NCI-H2107 (cell line): ENCODE data around the gene KLHL25.
"Not testable (repeated sequence)": the region's sequence is repeated elsewhere in the genome, so short reads cannot be mapped to it uniquely, and the experiment has no call there.

Experiments used
- DNase-seq: peaks from one replicate; lab custom pipeline; 2025; lab: John Stamatoyannopoulos, UW

Gene KLHL25, protein sequence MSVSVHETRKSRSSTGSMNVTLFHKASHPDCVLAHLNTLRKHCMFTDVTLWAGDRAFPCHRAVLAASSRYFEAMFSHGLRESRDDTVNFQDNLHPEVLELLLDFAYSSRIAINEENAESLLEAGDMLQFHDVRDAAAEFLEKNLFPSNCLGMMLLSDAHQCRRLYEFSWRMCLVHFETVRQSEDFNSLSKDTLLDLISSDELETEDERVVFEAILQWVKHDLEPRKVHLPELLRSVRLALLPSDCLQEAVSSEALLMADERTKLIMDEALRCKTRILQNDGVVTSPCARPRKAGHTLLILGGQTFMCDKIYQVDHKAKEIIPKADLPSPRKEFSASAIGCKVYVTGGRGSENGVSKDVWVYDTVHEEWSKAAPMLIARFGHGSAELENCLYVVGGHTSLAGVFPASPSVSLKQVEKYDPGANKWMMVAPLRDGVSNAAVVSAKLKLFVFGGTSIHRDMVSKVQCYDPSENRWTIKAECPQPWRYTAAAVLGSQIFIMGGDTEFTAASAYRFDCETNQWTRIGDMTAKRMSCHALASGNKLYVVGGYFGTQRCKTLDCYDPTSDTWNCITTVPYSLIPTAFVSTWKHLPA

DNA sequence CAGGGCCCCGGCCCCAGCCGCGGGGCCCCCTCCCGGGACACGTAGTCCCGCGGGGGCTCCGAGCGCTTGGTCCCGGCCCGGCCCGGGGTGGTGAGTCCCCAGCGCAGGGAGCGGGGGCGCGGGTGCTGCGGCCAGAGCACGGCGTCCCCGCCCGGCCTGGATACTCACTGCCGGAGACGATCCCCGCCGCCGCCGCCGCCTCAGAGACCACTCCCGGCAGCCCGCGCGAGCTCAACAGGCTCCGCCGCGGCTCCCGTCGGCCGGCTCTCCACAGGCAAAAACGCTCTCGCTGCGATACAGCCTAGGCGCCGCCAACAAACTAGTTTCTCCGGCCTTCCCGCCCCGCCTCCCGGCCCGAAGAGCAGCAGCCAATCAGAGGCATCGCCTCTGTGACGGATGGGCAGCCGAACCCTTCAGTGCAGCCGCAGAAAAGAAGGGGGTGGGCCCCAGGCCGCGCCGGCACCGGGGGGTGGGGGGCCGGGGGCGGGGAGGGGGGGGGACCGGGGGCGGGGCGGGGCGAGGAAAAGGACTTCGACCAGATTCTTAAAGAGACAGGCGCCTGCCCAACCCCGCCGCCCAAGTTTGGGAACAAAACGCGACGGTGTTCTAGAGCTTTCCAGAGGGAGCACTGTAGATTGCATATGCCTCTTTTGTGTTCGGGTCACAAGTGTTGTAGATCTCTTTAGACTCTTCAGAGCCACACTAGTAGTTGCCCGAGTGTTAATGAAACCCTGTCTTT is at the start of gene KLHL25:
TSS of gene KLHL25 (minus strand) at position 328 of the 739 bp plus-strand sequence. CDS start 25,115 bp downstream, outside the sequence.
- peak; percentile 70 for DNase-seq

DNA sequence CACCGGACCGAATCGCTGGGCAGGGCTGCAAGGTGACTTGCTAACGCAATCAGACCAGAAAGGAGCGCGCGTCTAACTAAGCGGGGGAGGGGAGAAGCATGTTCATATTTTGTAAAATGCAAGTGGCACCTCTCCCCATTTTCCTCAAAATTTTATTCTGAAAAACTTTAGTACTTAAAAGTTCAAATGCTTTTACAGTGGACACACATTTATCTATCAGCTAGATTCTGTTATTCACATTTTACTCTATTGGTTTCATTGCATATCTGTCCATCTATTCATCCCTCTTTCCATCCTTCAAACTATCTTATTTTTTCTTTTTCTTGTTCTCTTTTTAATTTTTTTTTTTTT is 46.1 kb upstream of the KLHL25 start:
- DNase-seq, result no peak

DNA sequence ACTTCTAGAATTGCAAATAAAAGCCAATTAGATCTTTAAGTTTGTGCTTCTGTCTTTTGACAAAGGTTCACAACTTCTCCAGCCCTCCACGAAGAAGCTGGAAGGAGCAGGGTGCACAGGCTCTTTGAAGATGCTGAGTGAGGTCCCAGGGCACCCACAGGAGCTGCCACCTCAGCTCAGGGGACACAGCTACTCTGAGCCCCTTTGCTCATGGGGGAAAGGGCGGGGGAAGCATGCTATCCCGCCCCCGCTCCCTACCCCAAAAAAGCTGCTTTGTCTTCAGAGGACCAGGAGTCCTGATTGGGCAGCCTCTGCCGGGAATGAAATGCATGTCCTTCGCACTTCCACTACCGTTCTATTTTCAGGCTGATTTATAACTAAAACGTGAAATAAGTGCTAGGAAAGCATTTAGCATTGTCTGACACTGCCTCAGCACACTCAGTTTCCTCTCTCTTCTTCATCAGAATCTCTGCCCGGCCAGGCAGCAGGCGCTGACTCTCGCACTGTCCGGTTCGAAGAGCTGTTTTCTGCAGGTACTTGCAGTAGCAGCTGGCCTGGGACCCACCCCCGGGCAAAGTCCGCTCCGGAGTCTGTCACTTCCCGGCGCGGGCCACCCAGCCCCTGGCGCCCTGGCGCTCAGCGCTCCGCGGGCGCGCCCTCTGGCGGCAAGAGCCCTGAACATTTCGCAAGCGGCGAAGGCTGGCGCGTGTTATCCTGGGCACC is 45.5 kb upstream of the KLHL25 start:
- DNase-seq, result peak; percentile 32

DNA sequence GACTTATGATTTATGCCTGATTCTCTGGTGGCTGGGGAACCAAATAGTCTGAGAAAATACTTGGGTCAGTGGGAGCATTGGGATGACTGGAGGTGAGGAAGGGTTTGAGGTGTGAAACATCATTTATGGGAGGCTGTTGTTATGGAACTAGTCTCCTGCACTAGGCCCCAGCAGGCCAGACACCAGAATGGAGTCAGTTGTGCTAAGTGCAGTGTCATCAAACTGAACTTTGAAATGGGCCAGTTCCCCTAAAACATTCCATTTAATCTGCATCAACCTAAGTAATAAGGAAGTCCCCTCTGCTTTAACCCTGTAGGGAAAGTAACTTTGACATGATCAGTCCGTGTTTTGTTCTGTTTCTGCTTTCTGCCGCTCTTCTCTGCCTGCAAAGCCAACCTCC is 44.9 kb upstream of the KLHL25 start:
- no peak for DNase-seq

DNA sequence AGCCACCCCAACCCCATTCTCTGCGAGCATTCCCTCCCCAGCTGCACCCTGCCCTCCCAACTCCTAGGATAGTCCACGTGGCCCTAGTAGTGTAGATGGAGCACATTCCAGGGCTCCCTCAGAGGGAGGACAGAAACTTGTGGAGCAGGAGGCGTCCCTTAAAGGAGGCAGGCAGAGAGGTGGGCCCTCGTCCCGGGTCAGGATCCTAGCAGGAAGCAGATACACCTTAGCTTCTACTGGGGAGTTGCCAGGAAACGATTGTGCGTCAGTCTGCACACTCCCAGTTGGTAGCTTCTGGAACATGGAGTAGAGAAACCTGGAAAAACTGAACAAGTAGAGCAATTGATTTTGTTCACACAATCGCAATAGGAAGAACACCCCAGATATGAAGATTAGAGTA is 43.9 kb upstream of the KLHL25 start:
- DNase-seq, result no peak

DNA sequence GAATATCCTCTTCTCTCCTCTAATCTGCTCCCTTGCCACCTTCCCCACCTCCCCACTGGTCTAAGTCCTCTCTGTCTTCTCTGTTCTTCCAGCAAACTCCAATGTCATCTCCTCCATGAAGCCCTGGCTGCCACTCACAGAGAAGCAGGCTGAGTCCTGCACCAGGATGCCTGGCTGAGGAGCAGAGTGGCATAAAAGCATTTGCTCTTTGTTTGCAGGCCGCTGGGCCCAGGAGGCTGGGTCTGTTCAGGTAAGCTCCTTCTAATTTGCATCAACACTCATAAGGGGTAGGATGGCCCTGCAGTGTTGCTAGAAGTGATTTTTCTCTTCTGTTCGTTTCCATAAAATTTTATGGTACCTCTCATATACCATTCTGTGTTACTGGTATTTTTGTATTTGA is 43.2 kb upstream of the KLHL25 start:
- DNase-seq, result no peak

DNA sequence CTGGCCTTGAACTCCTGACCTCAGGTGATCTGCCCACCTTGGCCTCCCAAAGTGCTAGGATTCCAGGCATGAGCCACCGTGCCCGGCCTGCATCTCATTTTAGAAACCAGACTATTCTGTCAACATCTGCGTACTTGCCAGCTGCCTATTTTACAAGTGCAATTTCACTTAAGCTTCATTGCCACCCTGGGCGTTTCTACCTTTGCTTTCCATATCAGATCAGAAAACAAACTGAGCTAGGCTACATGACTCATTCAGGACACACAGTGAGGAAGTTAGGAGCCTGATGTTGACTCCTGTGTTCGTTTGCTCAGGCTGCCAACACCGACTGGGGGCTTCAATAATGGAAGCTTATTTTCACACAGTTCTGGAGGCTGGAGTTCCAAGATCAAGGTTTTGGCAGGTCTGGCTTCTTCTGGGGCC is 42.3 kb upstream of the KLHL25 start:
- no peak for DNase-seq

DNA sequence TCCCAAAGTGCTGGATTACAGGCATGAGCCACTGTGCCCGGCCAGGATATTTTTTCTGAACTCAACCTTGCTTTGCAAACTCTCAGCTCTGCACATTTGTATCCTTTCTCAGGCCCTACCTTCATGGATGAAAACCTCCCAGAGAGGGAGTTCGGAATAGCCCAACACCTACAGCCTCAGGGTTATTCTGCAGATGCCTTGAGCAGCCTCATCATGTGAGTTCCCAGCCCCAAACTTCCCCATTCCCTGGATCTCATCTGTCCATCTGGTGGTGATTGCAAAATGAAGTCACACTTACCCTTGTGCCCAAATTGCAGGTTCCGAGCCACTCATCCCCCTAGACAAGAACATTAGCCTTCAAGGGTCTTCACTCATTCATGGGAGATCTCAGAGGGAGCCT is 39.9 kb upstream of the KLHL25 start:
- no peak for DNase-seq

DNA sequence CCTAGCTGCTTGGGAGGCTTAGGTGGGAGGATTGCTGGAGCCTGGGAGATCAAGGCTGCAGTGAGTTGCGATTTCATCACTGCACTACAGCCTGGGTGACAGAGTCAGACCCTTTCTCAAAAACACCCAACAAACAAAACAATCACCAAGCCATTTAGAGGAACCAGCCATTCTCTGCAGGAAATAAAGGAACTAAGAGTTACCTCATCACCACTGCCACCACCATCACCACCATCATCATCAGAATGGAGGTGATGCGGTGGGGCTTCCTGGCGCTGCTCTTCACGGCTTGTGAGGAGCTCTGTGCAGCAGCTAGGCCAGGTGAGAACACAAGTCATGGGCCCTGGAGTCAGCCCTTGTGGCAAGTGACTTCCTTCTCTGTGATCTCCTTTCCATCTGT is 37.7 kb upstream of the KLHL25 start:
- DNase-seq, result no peak

DNA sequence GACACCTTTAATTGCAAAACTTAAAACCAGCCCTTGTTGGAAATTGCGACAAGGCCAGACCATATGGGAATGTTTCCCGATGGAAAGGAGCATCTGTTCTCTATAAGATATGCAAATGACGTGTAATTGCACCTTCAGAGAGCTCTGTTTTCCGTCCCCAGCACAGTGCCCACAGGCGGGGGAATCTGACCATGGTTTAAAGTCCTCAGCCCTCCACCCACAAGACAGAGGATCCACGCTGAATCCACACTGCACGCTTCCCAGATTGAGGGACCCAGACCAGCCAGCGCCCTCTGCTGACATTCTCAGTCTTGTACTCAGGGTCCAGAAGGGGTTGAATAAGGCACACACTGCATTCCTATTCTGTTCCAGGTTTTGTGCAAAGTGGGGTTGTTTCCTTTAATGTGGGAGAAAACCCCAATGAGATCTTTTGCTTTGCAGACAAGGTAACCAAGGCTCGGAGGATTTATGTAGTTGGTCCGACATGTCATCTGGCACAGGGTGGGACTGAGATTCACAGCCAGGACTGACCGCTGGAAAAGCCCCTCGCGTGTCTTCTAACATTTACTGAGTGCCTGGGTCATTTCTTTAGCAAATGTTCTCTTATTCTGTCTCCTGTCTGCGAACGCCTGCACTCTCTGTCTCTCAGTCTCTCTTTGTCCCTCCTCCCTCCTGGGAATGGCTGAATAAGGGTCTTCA is 36.8 kb upstream of the KLHL25 start:
- DNase-seq, result no peak

DNA sequence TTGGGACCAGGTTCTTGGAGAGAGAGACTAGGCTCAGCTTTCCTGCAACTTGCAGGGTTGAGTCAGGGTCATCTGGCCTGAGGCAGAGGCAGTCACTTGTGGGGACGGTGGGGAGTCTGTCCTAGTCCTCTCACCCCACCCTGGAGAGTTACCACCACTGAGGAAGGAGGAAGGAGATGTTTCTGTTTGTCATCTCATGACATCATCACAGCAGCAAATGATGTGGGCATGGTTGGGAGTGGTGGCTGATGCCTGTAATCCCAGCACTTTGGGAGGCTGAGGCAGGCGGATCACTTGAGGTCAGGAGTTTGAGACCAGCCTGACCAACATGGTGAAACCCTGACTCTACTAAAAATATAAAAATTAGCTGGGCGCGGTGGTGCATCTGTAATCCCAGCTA is 35.0 kb upstream of the KLHL25 start:
- DNase-seq, result not testable (repeated sequence)

DNA sequence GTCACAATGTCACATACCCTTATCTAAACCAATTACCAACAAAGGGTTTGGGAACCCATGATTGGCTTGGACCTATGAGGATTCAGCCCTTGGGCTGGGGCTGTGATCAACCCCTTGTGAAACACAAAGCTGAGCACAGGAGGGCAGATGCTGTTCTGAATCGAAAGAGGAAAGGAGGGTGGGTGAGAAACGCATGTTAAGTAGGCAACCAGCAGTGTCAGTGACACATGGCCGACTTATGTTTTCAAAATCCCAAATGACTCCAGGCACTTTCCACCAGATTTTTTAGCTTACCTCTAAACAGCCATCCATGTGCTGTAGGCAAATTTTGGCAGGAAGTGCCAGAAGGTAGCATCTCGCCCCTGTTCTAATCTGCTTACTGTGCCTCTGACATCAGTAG is 34.1 kb upstream of the KLHL25 start:
- DNase-seq, result no peak

DNA sequence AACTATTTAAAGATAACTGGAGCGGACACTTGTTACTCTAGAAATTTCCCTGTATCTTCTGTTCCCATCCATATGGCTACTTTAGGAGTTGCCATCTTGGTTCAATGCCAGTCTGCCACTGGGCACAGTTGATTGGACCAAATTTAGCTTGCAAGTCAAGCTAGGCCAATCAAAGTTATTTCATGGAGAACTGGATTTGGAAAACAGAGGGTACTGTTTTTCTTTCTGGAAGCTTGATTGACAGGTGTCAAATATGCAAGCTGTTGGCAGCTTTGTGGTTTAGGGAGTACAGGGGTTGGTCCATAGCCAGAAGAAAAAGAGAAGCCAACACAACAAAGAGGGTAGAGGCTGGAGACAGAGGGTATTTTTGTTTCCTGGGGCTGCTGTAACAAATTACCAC is 33.4 kb upstream of the KLHL25 start:
- no peak for DNase-seq

DNA sequence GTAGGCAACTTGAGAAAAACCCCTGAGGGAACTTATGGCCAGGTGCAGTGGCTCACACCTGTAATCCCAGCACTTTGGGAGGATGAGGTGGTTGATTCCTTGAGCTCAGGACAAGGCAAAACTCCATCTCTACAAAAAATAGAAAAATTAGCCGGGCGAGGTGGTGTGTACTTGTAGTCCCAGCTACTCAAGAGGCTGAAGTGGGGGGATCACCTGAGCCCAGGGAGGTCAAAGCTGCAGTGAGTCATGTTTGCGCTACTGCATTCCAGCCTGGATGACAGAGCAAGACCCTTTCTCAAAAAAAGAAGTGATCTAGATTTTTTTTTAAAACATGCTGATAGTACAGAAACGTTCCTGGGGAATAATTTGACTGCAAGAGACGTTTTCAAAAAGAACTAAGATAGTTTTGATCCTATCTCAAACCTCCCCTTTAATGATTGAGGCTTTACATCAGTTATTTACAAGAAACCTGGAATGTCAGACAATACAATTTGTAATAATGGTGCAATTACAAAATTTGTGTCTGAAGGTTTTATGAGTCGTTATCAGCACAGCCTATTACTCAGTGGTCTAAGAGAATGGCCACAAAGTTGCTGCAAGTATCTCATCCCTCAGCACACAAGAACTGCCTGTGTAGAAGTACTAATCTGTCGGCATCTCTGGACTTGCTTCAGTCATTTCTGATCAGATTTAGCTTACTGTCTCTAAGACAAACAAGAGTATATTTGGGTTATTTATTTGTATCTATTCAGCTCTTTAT is 32.2 kb upstream of the KLHL25 start:
- no peak for DNase-seq

DNA sequence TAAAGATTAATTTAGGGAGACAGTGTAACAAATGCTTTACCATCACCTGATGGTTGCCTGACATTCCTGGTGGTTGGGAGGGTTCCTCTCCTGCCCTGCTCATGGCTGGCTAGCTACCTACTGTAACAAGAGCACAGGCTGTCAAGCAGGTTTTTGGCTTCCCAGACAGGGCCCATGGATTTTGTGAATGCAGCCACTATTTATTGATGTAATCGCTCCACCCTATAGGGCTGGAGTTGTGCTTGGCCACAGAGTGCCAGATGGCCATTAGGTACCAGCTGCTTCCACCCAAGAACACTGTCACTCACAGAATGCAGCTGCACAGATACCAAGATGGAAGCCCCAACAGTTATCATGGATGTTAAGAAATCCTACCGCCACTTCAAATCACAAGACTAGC is 31.0 kb upstream of the KLHL25 start:
- DNase-seq, result no peak

DNA sequence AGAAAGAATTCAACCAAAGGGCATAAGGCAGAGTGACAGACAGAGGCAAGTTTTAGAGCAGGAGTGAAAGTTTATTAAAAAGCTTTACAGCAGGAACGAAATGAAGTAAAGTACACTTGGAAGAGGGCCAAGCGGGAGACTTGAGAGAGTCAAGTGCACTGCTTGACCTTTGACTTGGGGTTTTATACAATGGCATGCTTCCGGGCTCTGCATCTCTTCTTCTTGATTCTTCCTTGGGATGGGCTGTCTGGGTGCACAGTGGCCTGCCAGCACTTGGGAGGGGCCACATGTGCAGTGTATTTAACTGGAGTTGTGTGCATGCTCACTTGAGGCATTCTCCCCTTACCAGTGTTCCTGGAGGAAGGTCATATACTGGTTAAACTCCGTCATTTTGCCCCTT is 30.4 kb upstream of the KLHL25 start:
- DNase-seq, result no peak

DNA sequence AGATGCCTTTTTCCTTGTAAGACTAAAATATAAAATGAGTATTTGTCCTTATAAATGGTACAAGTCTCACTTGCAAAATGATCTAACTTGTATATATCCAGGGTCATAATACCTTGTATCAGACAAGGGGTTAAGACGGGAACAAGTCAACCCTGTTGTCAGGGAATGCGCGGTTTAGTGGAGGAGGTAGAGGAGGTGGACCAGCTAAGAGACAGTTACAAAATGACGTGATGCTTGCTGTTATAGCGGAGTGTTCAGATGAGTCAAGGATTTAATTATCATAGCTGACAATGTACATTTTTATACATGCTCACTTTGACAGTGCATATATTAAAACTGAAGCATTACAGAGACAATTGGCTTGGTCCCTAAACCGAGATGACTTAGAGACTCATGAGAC is 26.8 kb upstream of the KLHL25 start:
- no peak for DNase-seq

DNA sequence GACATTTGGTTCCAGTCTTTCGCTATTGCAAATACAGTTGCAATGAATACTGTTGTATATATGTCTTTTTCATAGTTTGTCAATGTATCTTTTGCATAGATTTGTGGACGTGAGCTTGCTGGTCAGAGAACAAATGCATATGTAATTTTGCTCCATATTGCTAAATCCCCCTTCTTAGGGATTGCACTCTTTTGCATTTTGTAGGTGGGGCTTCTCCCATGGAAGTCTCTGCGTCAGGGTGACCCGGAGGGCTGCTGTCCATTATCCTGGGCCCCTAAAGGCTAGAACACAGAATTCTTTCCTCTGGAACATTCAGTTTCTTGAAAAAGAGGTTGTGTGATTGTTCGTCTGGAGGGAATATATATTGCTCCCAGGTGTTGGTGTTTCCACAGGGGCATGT is 25.2 kb upstream of the KLHL25 start:
- no peak for DNase-seq

DNA sequence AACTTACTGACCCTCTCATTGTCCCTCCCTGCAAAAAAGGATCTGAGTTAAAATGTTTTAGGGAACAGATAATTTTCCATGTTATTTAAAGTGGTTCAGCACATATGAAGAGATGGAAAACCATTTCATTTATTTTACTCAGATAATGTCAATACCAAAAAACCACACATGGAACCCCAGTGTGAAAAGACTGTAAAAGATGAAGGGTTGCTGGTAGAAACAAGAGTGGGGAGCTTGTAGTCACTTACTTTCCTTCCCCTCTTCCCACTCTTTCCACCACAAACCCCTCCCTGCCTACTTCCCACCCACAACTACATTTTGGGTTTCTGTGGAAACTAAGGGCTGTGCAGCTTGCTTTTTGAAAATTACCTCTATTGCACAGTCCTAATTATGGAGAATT is 18.5 kb upstream of the KLHL25 start:
- no peak for DNase-seq

DNA sequence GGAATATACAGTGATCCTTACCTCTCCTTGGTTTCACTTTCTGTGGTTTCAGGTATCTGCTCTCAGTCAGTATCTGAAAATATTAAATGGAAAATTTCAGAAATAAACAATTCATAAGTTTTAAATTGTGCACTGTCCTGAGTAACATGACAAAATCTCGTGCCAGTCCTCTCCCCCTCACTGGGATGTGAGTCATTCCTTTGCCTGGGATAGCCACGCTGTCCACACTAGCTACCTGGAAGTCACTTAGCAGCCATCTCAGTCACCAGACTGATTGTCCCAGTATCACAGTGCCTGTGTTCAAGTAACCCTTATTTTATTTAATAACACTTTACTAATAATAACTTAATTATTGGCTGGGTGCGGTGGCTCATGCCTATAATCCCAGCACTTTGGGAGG is 15.3 kb upstream of the KLHL25 start:
- no peak for DNase-seq

DNA sequence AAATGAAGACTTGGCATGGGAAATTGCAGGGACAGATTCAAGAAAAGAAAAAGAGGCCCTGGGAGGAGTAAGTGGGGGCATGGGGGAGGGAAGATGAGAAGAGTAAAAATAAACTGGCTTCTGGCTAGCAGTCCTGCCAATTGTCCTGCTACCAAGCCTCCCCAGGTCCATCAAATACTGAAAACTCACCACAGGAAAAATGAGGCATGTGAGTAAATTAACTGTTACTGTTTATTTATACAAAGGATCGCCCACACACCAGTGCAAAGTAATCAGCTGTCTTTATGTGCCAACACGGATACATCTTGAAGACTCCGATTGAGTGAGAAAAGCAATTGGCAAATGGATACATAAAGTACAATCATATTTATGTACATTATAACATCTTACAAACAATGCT is 10.7 kb upstream of the KLHL25 start:
- no peak for DNase-seq
